Fibroblast of the aortic adventitia (primary cell): ENCODE measurements around the gene CCNC. TPM values are rescaled to one million over a fixed set of nuclear protein-coding genes. Genes with fewer than 3 reads are reported as not detected.

ENCODE experiments used
- DNase-seq: peaks from one replicate; pipeline ENCODE4 v3.0.0-alpha.2; 2010; ENCODE audit warnings: low read depth
- H3K4me3 ChIP-seq: 2 replicates; pipeline ENCODE4 v1.5.1; 2011; ENCODE audit warnings: low read depth, mild to moderate bottlenecking, control low read depth, low read length, moderate library complexity
- total RNA-seq: library from RNA; depleted of rRNA; stranded (reverse); fragments of >200 nt; gene quantifications from 2 replicates; pipeline ENCODE4 v1.2.3, GENCODE V29; 2012; ENCODE audit warnings: low replicate concordance
- TF ChIP-seq, protein P1 (sequence below): IDR thresholded peaks from 2 replicates; pipeline ENCODE4 v1.5.1; 2011; ENCODE audit warnings: mild to moderate bottlenecking, low read length, control low read depth, inconsistent platforms; ENCODE audit not compliant: insufficient read depth

Gene CCNC
- total RNA-seq, 1 donor, result 52.4 TPM

DNA sequence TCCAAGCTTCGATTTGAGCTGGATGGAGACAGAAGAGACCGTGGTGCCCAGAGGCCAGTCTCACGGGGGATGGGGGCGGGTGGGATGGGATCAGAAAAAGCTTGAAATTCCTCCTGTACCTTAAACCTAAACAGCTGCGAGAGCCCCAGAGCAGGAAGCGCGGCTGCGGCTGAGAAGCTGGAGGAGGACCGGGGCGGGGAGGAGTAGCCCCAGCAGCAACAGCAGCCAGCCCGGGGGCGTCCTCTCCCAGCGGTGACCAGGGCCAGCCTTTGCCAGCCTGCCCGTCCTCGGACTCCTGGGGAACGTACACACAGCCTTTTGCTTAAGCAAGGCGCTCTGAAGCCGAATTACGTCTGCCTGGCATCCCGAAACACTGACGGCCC lies 20.8 kb upstream of the CCNC start:
- TF ChIP-seq, protein P1, sequence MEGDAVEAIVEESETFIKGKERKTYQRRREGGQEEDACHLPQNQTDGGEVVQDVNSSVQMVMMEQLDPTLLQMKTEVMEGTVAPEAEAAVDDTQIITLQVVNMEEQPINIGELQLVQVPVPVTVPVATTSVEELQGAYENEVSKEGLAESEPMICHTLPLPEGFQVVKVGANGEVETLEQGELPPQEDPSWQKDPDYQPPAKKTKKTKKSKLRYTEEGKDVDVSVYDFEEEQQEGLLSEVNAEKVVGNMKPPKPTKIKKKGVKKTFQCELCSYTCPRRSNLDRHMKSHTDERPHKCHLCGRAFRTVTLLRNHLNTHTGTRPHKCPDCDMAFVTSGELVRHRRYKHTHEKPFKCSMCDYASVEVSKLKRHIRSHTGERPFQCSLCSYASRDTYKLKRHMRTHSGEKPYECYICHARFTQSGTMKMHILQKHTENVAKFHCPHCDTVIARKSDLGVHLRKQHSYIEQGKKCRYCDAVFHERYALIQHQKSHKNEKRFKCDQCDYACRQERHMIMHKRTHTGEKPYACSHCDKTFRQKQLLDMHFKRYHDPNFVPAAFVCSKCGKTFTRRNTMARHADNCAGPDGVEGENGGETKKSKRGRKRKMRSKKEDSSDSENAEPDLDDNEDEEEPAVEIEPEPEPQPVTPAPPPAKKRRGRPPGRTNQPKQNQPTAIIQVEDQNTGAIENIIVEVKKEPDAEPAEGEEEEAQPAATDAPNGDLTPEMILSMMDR, result no peak
- peak overlapping the region; percentile 65 for H3K4me3 ChIP-seq
- no peak for DNase-seq

DNA sequence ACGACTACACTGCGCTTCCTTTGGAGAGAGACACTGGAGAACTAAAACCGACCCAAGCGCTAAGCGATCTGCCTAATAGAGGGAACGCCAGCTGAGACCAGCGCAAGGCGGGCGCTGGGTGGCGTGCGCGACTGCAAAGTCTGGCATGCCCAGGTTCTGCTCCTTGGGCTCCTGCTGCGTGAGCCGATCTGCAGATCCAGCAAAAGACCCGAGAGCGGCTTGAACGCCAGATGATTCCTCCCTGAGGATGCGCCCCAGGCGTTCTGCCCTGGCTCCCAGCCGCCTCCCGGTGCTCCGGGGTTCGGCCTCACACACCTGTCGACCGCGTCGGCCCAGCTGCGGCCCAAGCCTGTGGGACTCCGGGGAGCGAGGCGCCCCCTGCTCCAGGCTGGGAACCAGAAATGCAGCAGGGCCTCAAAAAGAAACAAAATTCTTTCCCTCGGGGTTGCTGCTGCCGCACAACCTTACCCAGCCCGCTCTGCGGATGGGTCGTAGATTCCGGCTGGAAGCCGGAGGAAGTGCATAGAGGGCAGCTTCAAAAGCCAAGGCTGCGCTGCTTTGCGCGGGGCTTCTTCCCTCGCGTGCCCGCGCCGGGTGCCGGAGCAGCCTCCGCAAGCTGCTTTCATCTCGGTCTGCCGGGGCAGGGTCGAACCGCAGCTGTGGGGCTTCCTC lies 20.3 kb upstream of the CCNC start:
- TF ChIP-seq, protein P1, result peak; percentile 53
- peak overlapping the region; percentile 65 for H3K4me3 ChIP-seq
- DNase-seq, result peak; percentile 61

DNA sequence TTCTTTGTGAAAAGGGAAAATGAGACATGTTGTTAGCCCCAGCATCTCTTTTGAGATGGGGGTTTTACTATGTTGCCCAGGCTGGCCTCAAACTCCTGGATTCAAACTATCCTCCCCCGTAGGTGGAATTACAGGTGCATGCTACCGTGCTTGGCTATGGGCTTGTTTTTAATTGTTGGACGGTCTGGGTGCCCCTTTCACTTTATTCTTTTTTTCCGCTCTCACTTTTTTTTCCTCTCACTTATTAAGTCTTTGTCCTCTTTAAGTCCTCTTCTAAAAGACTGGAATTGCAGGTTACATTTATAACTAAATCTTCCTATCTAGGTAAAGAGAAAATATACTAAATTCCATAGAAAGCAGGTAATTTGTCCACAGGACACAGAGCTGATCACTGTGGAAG lies 19.3 kb upstream of the CCNC start:
- DNase-seq, result no peak
- TF ChIP-seq, protein P1, result no peak
- no peak overlapping the region for H3K4me3 ChIP-seq

DNA sequence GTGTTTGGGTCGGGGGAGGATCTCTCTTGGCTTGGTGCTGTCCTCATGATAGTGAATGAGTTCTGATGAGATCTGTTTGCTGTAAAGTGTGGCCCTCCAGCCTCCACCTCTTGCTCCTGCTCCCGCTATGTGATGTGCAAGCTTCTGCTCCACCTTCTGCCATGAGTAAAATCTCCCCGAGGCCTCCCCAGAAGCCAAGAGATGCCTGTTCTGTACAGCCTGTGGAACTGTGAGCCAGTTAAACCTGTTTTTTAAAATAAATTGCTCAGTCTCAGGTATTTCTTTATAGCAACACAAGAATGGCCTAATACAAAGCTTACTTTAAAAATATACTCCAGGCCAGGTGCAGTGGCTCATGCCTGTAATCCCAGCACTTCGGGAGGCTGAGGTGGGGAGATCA lies 11.3 kb upstream of the CCNC start:
- H3K4me3 ChIP-seq, result no peak overlapping the region
- TF ChIP-seq, protein P1, result no peak
- DNase-seq, result no peak

DNA sequence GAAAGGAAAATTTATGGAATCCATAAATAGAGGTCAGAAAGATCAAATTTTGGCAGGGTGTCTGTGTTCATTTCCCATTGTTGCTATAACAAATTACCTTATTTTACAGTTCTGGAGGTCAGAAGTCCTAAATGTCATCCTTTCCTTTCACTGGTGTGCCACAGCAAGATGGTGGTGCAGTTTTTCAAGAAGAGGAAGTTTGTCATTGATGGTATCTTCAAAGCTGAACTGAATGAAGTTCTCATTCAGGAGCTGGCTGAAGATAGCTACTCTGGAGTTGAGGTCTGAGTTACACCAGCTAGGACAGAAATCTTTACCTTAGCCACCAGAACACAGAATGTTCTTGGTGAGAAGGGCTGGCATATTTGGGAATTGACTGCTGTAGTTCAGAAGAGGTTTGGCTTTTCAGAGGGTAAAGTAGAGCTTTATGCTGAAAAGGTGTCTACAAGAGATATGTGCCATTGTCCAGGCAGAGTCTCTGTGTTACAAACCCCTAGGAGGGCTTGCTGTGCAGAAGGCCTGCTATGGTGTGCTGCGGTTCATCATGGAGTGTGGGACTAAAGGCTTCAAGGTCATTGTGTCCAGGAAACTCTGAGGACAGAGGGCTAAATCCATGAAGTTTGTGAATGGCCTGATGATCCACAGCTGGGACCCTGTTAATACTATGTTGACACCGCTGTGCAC lies 7.2 kb upstream of the CCNC start:
- no peak overlapping the region for H3K4me3 ChIP-seq
- DNase-seq, result no peak
- TF ChIP-seq, protein P1, result no peak

DNA sequence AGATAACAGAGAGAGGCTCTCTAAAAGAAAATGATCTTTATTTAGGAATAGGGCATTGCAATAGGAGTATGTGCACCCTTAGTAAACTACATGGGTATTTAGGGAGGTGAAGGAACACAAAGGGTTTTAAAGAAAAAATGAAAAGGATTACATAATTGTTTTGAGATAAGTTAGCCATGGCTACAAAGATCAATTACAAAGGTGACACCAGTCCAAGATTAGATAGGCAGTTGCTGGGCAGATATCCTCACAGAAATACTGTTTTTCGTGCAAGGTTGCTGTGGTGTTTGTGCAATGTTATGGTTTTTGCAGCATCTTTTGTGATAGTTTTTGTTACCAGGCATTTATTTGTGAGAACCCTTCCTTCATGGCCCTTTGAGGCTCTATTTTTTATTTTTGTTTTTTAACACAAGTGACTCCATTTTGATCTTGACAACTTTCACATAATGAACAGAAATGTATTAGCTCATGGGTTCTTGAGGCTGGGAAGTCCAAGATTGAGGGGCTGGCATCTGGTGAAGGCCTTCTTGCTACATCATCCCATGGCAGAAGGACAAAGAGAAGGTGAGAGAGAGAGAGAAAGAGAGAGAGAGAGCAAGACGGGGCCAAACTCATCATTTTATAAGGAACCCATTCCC lies 5.6 kb upstream of the CCNC start:
- H3K4me3 ChIP-seq, result no peak overlapping the region
- DNase-seq, result no peak
- TF ChIP-seq, protein P1, result no peak
